LNCAP (cell line): ENCODE results near the gene COMMD1.

Source experiments
- TF ChIP-seq, protein P1 (sequence below): fragments of 450-650 bp; IDR thresholded peaks from 2 replicates; pipeline ENCODE4 v1.5.1; 2017; ENCODE audit warnings: mild to moderate bottlenecking

Gene COMMD1

DNA sequence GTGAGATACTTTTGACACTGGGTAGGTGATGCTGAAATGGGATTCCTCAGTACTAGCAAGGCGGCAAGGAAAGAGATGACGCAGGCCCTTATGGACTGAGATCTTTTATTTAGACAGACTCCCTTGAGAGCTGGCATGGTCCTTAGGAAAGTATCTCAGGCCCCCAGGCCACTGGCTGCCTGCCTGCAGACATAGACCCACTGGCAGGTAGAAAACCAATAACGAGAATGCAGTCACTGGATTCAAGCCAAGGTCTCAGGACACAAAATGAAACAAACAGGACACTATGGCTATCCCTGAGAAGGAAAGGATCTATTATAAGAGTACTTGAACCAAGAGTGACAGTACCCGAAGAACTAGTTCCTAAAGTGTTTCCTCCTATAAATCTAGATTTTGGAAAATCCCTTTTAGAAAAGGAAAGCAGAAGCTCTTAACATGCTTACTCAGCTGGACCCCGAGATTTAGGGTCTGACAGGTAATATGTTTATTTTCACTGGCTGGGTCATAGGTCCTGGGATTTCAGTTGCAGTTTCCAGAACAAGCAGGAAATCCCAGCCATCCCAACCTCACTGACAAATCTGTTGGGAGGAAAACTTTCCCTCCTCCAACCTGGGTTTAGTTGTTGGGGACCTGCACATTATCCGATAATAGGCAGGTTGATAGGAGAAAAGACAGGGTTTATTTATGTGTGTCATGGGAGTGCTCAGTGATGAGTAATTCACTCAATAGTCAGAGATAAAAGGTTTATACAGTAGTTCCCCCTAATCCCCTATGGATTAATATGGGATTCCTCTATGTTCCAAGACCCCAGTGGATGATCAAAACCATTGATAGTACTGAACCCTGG lies 44.5 kb downstream of the COMMD1 start:
- TF ChIP-seq, protein P1, sequence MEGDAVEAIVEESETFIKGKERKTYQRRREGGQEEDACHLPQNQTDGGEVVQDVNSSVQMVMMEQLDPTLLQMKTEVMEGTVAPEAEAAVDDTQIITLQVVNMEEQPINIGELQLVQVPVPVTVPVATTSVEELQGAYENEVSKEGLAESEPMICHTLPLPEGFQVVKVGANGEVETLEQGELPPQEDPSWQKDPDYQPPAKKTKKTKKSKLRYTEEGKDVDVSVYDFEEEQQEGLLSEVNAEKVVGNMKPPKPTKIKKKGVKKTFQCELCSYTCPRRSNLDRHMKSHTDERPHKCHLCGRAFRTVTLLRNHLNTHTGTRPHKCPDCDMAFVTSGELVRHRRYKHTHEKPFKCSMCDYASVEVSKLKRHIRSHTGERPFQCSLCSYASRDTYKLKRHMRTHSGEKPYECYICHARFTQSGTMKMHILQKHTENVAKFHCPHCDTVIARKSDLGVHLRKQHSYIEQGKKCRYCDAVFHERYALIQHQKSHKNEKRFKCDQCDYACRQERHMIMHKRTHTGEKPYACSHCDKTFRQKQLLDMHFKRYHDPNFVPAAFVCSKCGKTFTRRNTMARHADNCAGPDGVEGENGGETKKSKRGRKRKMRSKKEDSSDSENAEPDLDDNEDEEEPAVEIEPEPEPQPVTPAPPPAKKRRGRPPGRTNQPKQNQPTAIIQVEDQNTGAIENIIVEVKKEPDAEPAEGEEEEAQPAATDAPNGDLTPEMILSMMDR, result no peak

DNA sequence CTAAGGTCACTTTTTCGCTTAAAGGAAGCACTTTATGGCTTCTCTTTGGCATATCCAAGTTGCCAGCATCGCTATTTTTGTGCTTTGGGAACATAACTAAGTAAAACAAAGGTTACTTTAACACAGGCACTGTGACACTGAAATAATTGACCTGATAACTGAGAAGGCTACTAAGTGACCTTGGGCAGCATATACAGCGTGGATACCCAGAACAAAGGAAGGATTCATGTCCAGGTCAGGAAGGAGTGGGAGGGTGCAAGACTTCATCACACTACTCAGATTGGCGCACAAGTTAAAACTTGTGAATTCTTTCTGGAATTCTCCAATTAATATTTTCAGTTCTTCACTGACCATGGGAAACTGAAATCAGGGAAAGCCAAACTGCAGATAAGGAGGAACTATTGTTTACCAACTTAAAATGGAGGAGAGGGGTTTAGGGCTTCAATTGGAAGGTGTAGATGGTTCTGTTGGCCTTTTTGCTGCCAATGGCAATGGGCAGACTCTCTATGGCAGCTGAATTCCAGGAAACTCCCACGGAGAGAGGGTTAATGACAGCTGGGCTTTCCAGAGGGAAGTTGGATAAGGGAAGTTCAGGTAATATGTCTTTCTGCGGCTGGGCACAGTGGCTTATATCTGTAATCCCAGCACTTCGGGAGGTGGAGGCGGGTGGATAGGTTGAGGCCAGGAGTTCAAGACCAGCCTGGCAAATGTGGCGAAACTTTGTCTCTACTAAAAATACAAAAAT lies 45.3 kb downstream of the COMMD1 start:
- TF ChIP-seq, protein P1, result no peak

DNA sequence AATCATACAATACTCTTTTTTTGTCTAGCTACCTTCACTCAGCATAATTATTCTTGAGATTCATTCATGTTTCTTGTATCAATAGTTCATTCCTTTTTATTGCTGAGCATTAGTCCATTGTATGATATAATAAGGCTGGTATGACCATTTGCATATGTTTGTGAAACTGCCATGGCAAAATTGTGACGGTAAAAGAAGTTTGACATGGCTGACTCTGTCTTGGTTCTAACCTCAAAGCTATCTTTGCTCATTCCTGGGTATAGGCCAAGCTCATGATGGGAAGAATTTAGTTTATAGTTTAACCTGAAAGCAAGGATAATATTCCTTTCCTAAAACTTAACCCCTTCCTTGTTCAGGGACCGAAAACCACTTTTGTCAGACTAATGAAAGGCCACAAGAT lies 46.4 kb downstream of the COMMD1 start:
- TF ChIP-seq, protein P1, result no peak

- TF ChIP-seq, protein P1, result no peak
These were observed 46.8 kb downstream of the COMMD1 start for GRCh38 chr2:61952288-61952687.

DNA sequence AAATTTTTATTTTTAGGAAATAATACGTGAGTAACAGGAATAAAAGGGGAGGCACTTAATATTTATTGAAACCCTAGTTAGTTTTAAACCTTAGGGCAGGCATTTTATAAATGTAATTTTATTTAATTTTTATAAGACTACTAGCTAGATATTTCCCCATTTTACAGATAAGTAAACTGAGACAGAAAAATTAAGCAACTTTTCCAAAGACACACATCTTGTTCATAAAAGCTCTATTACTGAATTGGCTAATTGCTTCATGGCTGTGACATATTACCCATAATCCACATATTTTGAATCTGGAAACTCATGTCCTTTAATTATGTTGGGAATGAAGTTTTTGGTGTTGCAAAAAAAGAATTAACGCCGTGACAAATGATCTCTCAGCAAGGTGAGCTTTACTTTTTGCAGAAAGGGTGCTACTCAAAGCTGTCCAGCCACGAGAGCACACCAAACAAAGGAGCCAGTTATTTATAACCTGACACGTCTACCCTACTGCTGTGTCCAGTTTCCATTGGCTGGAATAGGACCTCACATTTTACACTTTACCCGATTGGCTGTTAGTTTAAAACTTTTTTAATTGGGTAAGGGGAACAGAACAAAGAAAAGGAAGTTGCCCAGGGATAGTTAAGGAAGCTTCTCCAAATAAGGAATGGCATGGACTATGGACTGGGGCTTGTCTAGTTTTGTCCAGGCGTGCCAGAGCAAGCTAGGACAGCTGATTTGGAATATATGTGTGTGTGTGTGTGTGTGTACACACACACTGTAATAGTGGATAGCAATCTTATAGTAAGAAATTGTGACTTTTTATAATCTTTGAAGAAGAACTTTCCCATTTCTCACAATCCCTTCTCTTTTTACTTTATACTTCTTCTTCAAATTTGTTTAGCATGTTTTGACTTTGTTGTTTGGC lies 54.2 kb downstream of the COMMD1 start:
- TF ChIP-seq, protein P1, result no peak

GRCh38 chr2:61961231-61961901 lies 55.9 kb downstream of the COMMD1 start:
- TF ChIP-seq, protein P1, result no peak
